ENCODE measurements around the gene B3GALT5.

DNA sequence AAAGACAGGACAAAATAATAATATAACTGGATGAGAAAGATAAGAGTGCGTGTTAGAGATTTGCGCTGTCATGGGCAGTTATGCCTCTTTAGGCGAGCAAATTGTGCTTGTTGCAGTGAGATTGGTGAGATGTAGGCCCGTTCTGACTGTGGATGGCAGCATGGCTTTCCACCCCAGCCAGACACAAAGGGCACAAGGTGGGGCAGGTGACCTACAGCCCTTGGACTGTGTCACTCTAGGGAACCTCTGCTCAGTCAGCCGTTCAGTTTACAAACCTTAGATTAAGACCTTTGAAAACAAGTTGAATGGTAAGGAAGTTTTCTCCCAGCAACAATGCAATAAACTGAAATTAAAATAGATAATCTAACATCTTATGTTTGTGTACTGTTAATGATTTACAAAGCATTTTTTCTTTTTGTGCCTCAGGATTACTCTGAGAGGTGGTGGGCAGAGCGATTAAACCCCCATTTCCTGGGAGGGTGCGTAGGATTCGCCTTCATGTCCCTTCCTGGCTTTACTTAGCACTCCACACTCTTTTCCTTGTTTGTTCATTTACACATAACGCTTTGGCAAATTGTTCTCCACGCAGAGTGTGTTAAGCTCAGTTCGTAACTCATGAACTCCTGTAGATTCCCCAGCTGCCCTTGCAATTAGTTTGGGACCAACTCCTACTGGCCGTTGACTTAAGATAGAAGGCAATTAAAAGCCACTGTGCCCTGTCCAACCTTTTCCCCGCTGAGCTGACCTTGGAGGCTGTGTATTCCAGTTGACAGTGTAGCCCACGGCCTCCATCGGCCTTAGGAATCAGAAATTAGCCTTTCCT is 74.1 kb downstream of the B3GALT5 start:
- no peak for TF ChIP-seq CTCF (IDR thresholded peaks at IDR 0.05)
- TF ChIP-seq EZH2 (IDR thresholded peaks at IDR 0.05; ENCODE audit: borderline replicate concordance, insufficient read depth, low read depth, low read length, poor library complexity, severe bottlenecking): no peak

Measured in B cell (primary cell).